ENCODE measurements around the gene CALB2.

DNA sequence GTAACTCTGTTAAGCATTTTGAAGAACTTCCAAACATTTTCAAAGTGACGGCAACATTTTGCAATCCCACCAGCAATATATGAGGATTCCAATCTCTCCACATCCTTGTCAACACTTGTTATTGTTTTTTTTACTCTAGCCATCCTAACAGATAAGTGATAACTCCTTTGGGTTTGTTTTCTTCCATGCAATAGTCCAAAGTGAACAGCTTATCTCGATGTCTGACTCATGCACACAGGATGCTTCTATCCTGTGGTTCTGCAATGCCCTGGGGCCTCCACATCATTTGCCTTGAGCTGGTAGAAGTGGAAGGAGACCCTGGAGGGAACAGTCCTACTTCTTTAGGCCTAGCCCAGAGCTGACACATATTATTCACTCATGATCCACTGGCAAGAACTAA lies 70.4 kb downstream of the CALB2 start:
- TF ChIP-seq, protein P1, sequence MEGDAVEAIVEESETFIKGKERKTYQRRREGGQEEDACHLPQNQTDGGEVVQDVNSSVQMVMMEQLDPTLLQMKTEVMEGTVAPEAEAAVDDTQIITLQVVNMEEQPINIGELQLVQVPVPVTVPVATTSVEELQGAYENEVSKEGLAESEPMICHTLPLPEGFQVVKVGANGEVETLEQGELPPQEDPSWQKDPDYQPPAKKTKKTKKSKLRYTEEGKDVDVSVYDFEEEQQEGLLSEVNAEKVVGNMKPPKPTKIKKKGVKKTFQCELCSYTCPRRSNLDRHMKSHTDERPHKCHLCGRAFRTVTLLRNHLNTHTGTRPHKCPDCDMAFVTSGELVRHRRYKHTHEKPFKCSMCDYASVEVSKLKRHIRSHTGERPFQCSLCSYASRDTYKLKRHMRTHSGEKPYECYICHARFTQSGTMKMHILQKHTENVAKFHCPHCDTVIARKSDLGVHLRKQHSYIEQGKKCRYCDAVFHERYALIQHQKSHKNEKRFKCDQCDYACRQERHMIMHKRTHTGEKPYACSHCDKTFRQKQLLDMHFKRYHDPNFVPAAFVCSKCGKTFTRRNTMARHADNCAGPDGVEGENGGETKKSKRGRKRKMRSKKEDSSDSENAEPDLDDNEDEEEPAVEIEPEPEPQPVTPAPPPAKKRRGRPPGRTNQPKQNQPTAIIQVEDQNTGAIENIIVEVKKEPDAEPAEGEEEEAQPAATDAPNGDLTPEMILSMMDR (optimal IDR thresholded peaks at IDR 0.05 in 1 of 3, IDR thresholded peaks at IDR 0.05 in 1 of 3, conservative IDR thresholded peaks at IDR 0.05 in 1 of 3; ENCODE audit: extremely low read depth in 1 of 3, insufficient read depth in 2 of 3, low read length in 3 of 3): no peak
- no peak for TF ChIP-seq EZH2 (IDR thresholded peaks at IDR 0.05; ENCODE audit: low read length)
